Chondrocyte (in vitro differentiated cells): Measurements from ENCODE around the gene STIM1. TPM values are rescaled to one million over a fixed set of nuclear protein-coding genes. Genes with fewer than 3 reads are reported as not detected.

Experiments used
- DNase-seq: peaks from one replicate; pipeline ENCODE4 v3.0.0; 2021; ENCODE audit warnings: mixed read lengths, low spot score
- H3K27ac Mint-ChIP-seq: one replicate; pipeline ENCODE4 v1.8.0; 2021; ENCODE audit warnings: mild to moderate bottlenecking, moderate library complexity, mixed read lengths; ENCODE audit not compliant: unreplicated experiment
- H3K27me3 Mint-ChIP-seq: 2 replicates; pipeline ENCODE4 v1.8.0; 2021; ENCODE audit warnings: low read depth, mixed read lengths
- H3K36me3 Mint-ChIP-seq: 2 replicates; pipeline ENCODE4 v1.8.0; 2021; ENCODE audit warnings: low read depth, mixed read lengths
- H3K4me1 Mint-ChIP-seq: 2 replicates; pipeline ENCODE4 v1.8.0; 2021; ENCODE audit warnings: low read depth, mild to moderate bottlenecking, mixed read lengths
- H3K4me3 Mint-ChIP-seq: one replicate; pipeline ENCODE4 v1.8.0; 2021; ENCODE audit warnings: mild to moderate bottlenecking, moderate library complexity, mixed read lengths; ENCODE audit not compliant: unreplicated experiment
- H3K9me3 Mint-ChIP-seq: 2 replicates; pipeline ENCODE4 v1.8.0; 2021; ENCODE audit warnings: low read depth, mixed read lengths
- total RNA-seq: library from RNA; stranded (reverse); gene quantifications from 3 replicates; pipeline ENCODE4 v1.2.1, GENCODE V29; 2021
- TF ChIP-seq, protein P1 (sequence below): fragments of 200-600 bp; sonication (generic); IDR thresholded peaks from 2 replicates; pipeline ENCODE4 v1.5.0; 2021; ENCODE audit warnings: antibody characterized with exemption, mild to moderate bottlenecking, moderate library complexity

The STIM1 gene
- total RNA-seq, 1 donor from 2014 or later: 50.7 TPM

DNA sequence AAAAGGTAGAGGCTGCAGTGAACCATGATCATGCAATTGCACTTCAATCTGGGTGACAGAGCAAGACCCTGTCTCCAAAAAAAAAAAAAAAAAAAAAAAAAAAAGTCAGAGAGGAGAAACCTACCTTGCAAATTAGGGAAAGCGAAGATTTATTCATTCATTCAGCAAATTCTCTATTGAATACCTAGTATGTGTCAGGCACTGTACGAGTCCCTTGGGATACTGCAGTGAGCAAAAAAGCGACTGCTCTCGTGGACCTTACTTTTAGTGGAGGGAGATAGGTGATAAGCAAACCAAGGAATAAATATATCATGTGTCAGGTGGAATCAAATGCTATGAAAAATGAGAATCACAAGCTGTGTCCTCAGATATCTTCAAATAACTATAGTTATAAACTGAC lies 101.3 kb downstream of the STIM1 start:
- H3K9me3 Mint-ChIP-seq: no peaks in the 10 kb centered on the region
- TF ChIP-seq, protein P1, sequence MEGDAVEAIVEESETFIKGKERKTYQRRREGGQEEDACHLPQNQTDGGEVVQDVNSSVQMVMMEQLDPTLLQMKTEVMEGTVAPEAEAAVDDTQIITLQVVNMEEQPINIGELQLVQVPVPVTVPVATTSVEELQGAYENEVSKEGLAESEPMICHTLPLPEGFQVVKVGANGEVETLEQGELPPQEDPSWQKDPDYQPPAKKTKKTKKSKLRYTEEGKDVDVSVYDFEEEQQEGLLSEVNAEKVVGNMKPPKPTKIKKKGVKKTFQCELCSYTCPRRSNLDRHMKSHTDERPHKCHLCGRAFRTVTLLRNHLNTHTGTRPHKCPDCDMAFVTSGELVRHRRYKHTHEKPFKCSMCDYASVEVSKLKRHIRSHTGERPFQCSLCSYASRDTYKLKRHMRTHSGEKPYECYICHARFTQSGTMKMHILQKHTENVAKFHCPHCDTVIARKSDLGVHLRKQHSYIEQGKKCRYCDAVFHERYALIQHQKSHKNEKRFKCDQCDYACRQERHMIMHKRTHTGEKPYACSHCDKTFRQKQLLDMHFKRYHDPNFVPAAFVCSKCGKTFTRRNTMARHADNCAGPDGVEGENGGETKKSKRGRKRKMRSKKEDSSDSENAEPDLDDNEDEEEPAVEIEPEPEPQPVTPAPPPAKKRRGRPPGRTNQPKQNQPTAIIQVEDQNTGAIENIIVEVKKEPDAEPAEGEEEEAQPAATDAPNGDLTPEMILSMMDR: no peak
- H3K36me3 Mint-ChIP-seq: no peaks in the 10 kb centered on the region
- peaks cover 32% of the 10 kb centered on the region for H3K4me1 Mint-ChIP-seq
- H3K27me3 Mint-ChIP-seq: no peaks in the 10 kb centered on the region
- no peak for DNase-seq
- no peak overlapping the region for H3K27ac Mint-ChIP-seq
- no peak overlapping the region for H3K4me3 Mint-ChIP-seq

DNA sequence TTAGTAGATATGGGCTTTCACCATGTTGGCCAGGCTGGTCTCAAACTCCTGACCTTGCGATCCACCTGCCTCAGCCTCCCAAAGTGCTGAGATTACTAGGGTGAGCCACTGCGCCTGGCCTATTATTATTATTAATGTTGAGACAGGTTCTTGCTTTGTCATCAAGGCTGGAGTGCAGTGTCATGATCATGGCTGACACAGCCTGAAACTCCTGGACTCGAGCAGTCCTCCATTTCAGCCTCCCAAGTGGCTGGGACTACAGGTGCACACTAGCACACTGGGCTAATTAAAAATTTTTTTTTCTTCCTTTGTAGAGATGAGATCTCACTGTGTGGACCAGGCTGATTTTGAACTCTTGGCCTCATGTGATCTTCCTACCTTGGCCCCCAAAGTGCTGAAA lies 102.0 kb downstream of the STIM1 start:
- Mint-ChIP-seq H3K36me3 (no peaks in the 10 kb centered on the region), H3K27me3 (no peaks in the 10 kb centered on the region), H3K9me3 (no peaks in the 10 kb centered on the region), H3K4me1 (peaks cover 32% of the 10 kb centered on the region), H3K4me3 (no peak overlapping the region), H3K27ac (no peak overlapping the region)
- TF ChIP-seq, protein P1: no peak
- no peak for DNase-seq

DNA sequence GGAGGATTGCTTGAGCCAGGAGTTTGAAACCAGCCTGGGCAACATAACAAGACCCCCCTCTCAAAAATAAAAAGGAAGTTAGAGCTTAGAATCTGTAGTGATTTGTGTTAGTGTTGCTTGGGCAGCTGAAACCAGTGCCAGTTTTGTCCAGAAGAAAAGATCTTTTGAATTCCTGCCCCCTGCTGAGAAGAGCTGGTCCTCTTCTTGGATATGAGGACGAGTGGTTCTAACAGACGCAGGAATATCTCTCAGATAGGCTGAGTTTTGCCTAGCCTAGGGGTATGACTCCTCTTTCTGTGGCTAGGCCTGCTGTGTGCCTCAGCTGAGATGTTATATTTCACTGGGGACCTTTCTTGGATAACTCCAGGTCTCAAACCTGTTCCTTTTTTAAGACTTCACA lies 102.8 kb downstream of the STIM1 start:
- TF ChIP-seq, protein P1: no peak
- Mint-ChIP-seq H3K36me3 (no peaks in the 10 kb centered on the region), H3K4me3 (no peak overlapping the region), H3K4me1 (peaks cover 37% of the 10 kb centered on the region), H3K27me3 (no peaks in the 10 kb centered on the region), H3K27ac (peak overlapping the region; percentile 18), H3K9me3 (no peaks in the 10 kb centered on the region)
- no peak for DNase-seq

DNA sequence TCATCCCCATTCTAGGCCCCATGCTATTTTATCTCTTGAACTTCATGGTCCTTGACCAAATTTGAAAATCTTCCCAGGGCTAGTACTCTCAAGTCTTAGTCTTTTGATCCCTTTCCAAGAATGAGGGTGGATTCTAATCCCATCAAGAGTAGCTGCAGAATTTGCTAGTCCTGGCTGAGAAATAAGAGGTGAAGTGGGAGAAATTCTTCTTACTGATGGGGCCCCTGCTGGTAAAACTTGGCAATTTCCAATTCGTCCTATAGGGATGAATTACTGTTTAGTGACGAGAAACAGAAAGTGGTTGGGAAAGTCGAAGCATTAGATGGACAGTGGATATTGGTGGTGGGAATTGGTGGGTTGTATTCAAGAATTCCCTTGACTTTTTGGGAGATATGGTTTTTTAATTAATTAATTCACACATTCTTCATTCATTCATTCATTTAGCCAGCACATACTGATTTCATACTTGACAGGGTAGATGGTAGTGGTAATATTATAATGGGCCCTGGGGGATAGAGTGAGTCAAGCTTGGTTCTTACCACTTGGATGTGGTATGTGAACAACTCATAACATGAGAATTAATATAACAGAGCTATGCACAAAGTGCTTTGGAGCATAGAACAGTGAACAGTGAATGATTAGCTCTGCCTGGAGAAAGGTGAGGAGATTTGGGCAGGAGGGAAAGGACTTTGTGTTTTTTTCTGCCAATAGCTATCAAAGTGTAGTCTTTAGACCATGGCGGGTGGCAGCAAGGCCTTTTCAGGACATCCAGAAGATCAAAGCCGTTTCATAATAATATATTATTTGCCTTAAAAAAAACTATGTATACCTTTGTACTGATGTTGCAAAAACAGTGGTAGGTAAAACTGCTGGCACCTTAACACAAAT lies 103.8 kb downstream of the STIM1 start:
- no peak overlapping the region for H3K4me3 Mint-ChIP-seq
- no peaks in the 10 kb centered on the region for H3K36me3 Mint-ChIP-seq
- TF ChIP-seq, protein P1: peak; percentile 54
- no peak for DNase-seq
- peaks cover 41% of the 10 kb centered on the region for H3K4me1 Mint-ChIP-seq
- no peaks in the 10 kb centered on the region for H3K9me3 Mint-ChIP-seq
- H3K27ac Mint-ChIP-seq: peak overlapping the region; percentile 58
- no peaks in the 10 kb centered on the region for H3K27me3 Mint-ChIP-seq

DNA sequence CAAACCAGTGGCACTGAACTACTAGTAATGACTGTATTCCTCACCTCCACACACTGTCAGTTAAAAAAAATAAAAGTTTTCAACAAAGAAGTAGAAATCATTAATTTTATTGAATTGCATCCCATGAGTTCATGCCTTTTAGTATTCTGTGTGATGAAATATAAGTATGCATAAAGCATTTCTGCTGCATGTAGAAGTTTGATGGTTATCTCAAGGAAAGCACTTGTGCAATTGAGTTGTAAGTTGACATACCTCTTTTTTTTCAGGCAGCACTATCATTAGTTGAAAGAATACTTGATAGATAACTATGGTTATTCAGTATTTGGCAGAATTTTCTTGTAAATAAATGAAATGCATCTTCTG lies 104.4 kb downstream of the STIM1 start:
- no peak for DNase-seq
- peaks cover 39% of the 10 kb centered on the region for H3K4me1 Mint-ChIP-seq
- H3K27ac Mint-ChIP-seq: no peak overlapping the region
- H3K36me3 Mint-ChIP-seq: no peaks in the 10 kb centered on the region
- no peaks in the 10 kb centered on the region for H3K9me3 Mint-ChIP-seq
- no peaks in the 10 kb centered on the region for H3K27me3 Mint-ChIP-seq
- TF ChIP-seq, protein P1: no peak
- H3K4me3 Mint-ChIP-seq: no peak overlapping the region
